GM23338 (cell line): ENCODE measurements around the gene CTRL. TPM values are rescaled to one million over a fixed set of nuclear protein-coding genes. Genes with fewer than 3 reads are reported as not detected.

Source experiments
- ATAC-seq: fragments of 200-7000 bp; cut with Tn5 transposase; 3 replicates; pipeline ENCODE4 v1.9.1; 2020
- DNase-seq: peaks from one replicate; pipeline ENCODE4 v3.0.0-alpha.2; 2015; ENCODE audit warnings: low spot score
- H2AFZ ChIP-seq: fragments of 200-600 bp; sonication (generic); 2 replicates; pipeline ENCODE4 v1.8.0; 2016; ENCODE audit warnings: antibody characterized with exemption, mild to moderate bottlenecking, moderate library complexity
- H3F3A ChIP-seq: fragments of 200-600 bp; sonication (generic); replicated peaks from 2 replicates; pipeline ENCODE4 v1.8.0; 2017; ENCODE audit warnings: antibody characterized with exemption, mixed run types, low read depth
- H3K27ac ChIP-seq: fragments of 200-600 bp; sonication (generic); 2 replicates; pipeline ENCODE4 v1.6.1; 2016; ENCODE audit warnings: low read depth
- H3K27me3 ChIP-seq: fragments of 200-600 bp; sonication (generic); 2 replicates; pipeline ENCODE4 v1.8.0; 2016; ENCODE audit warnings: mild to moderate bottlenecking, mixed run types, moderate library complexity; ENCODE audit not compliant: insufficient read depth
- H3K36me3 ChIP-seq: fragments of 200-600 bp; sonication (generic); 2 replicates; pipeline ENCODE4 v1.8.0; 2016; ENCODE audit warnings: mild to moderate bottlenecking; ENCODE audit not compliant: insufficient read depth
- H3K4me1 ChIP-seq: fragments of 200-600 bp; sonication (generic); 2 replicates; pipeline ENCODE4 v1.8.0; 2016; ENCODE audit warnings: mild to moderate bottlenecking, moderate library complexity; ENCODE audit not compliant: insufficient read depth
- H3K4me2 ChIP-seq: fragments of 200-600 bp; sonication (generic); 2 replicates; pipeline ENCODE4 v1.7.1; 2017; ENCODE audit warnings: mixed run types
- H3K4me3 ChIP-seq: fragments of 200-600 bp; sonication (generic); 2 replicates; pipeline ENCODE4 v1.6.1; 2016; ENCODE audit warnings: mixed run types
- H3K79me2 ChIP-seq: fragments of 200-600 bp; sonication (generic); replicated peaks from 2 replicates; pipeline ENCODE4 v1.8.0; 2017; ENCODE audit warnings: mild to moderate bottlenecking; ENCODE audit not compliant: insufficient read depth
- H3K9me2 ChIP-seq: fragments of 200-600 bp; sonication (generic); 2 replicates; pipeline ENCODE4 v1.8.0; 2017; ENCODE audit not compliant: insufficient read depth
- H4K20me1 ChIP-seq: fragments of 200-600 bp; sonication (generic); replicated peaks from 2 replicates; pipeline ENCODE4 v1.8.0; 2017; ENCODE audit warnings: mild to moderate bottlenecking; ENCODE audit not compliant: insufficient read depth
- H3K27ac Mint-ChIP-seq: 2 replicates; pipeline ENCODE4 v1.8.0; 2020; ENCODE audit warnings: inconsistent platforms, mild to moderate bottlenecking, moderate library complexity, mixed read lengths
- H3K27me3 Mint-ChIP-seq: 3 replicates; pipeline ENCODE4 v1.8.0; 2022; ENCODE audit warnings: low read depth, mild to moderate bottlenecking, moderate library complexity, mixed read lengths, inconsistent platforms; ENCODE audit not compliant: insufficient read depth, poor library complexity
- H3K36me3 Mint-ChIP-seq: 3 replicates; pipeline ENCODE4 v1.8.0; 2021; ENCODE audit warnings: low read depth, mild to moderate bottlenecking, inconsistent platforms, moderate library complexity, mixed read lengths
- H3K4me1 Mint-ChIP-seq: 3 replicates; pipeline ENCODE4 v1.8.0; 2020; ENCODE audit warnings: mild to moderate bottlenecking, inconsistent platforms, mixed read lengths
- H3K4me3 Mint-ChIP-seq: 3 replicates; pipeline ENCODE4 v1.8.0; 2021; ENCODE audit warnings: moderate library complexity, mild to moderate bottlenecking, inconsistent platforms, mixed read lengths
- H3K9me3 Mint-ChIP-seq: 3 replicates; pipeline ENCODE4 v1.8.0; 2020; ENCODE audit warnings: moderate library complexity, mild to moderate bottlenecking, inconsistent platforms, mixed read lengths
- CREB1 ChIP-seq: fragments of 250-450 bp; sonication (Bioruptor Pico); IDR thresholded peaks from 2 replicates; pipeline ENCODE4 v1.5.0; 2020; ENCODE audit warnings: low read depth, mild to moderate bottlenecking, moderate library complexity
- CTCF ChIP-seq, 2 experiments: fragments of 200-600 bp in 1 of 2; sonication (generic) in 1 of 2; conservative IDR thresholded peaks; 2 replicates each; pipeline versions ENCODE4 v1.5.1 to v1.6.1; 2016 to 2017; ENCODE audit warnings: antibody characterized with exemption in 2 of 2, low read depth in 2 of 2, mild to moderate bottlenecking in 2 of 2, moderate library complexity in 1 of 2
- ETS1 ChIP-seq: IDR thresholded peaks from 2 replicates; pipeline ENCODE4 v1.6.1; 2016; ENCODE audit warnings: antibody characterized with exemption
- EZH2 ChIP-seq: fragments of 200-600 bp; sonication (generic); IDR thresholded peaks from one replicate; pipeline ENCODE4 v1.8.0; 2017; ENCODE audit warnings: antibody characterized with exemption, mild to moderate bottlenecking, low read depth; ENCODE audit not compliant: unreplicated experiment
- EZH2phosphoT487 ChIP-seq: fragments of 200-600 bp; sonication (generic); IDR thresholded peaks from one replicate; pipeline ENCODE4 v1.8.1; 2018; ENCODE audit warnings: antibody characterized with exemption; ENCODE audit not compliant: unreplicated experiment
- JUNB ChIP-seq: IDR thresholded peaks from one replicate; pipeline ENCODE4 v1.6.1; 2016; ENCODE audit warnings: antibody characterized with exemption; ENCODE audit not compliant: unreplicated experiment
- NANOG ChIP-seq: IDR thresholded peaks from 2 replicates; pipeline ENCODE4 v1.6.1; 2016; ENCODE audit warnings: antibody characterized with exemption, borderline replicate concordance
- POLR2AphosphoS5 ChIP-seq: IDR thresholded peaks from 2 replicates; pipeline ENCODE4 v1.6.1; 2016; ENCODE audit warnings: antibody characterized with exemption, low read depth
- REST ChIP-seq: IDR thresholded peaks from one replicate; pipeline ENCODE4 v1.6.1; 2018; ENCODE audit warnings: antibody characterized with exemption; ENCODE audit not compliant: unreplicated experiment
- ZNF114 ChIP-seq: fragments of 250-450 bp; sonication (Bioruptor Pico); IDR thresholded peaks from 2 replicates; pipeline ENCODE4 v1.5.0; 2020; ENCODE audit warnings: mild to moderate bottlenecking, moderate library complexity
- ZNF331 ChIP-seq: fragments of 250-450 bp; sonication (Bioruptor Pico); IDR thresholded peaks from 2 replicates; pipeline ENCODE4 v1.5.0; 2020; ENCODE audit warnings: low read depth, mild to moderate bottlenecking, moderate library complexity
- ZNF462 ChIP-seq: fragments of 250-450 bp; sonication (Bioruptor Pico); IDR thresholded peaks from 2 replicates; pipeline ENCODE4 v1.5.0; 2020; ENCODE audit warnings: mild to moderate bottlenecking, moderate library complexity
- polyA plus RNA-seq: library from polyadenylated mRNA; unstranded; fragments of >200 nt; fragmentation: Nextera tagmentation; extraction: Ambion mirVana; gene quantifications from 2 replicates; pipeline ENCODE4 v1.2.1, GENCODE V29; 2016
- total RNA-seq: library from RNA; depleted of rRNA; stranded (reverse); fragments of >200 nt; shearing (Covaris generic); gene quantifications from 2 replicates; pipeline ENCODE4 v1.2.3, GENCODE V29; 2014

CTRL gene
- total and polyA plus RNA-seq, 2 experiments from 2014 or later, result 1.6 to 13.0 TPM

GRCh38 chr16:67957622-67958021, 26.0 kb upstream of the CTRL start:
- peaks cover 8% of the 10 kb centered on the region; the same call in 1 of the 2 replicates for H4K20me1 ChIP-seq

More at GRCh38 chr16:67957622-67958021, 26.0 kb upstream of the CTRL start:
- Mint-ChIP-seq H3K27ac (no peak overlapping the region), H3K27me3 (no peaks in the 10 kb centered on the region), H3K4me1 (no peaks in the 10 kb centered on the region; the same call in 2 of the 3 replicates), H3K36me3 (peaks cover 42% of the 10 kb centered on the region), H3K9me3 (no peaks in the 10 kb centered on the region), H3K4me3 (no peak overlapping the region)
- no peak overlapping the region for H3K4me3 ChIP-seq
- peaks cover 4% of the 10 kb centered on the region; the same call in 1 of the 2 replicates for H3K36me3 ChIP-seq
- no peak overlapping the region for H3K27ac ChIP-seq
- H3K79me2 ChIP-seq, result 0 out of 2 replicates have a peak, but pooled peaks cover 2% of the 10 kb centered on the region
- no peaks in the 10 kb centered on the region for H3K27me3 ChIP-seq
- TF ChIP-seq CTCF (conservative IDR thresholded peaks at IDR 0.05; ENCODE audit: low read depth in 2 of 2) (no peak), EZH2phosphoT487 (no peak), CREB1 (no peak), ZNF462 (CRISPR knock-in tag) (no peak), ZNF331 (CRISPR knock-in tag) (no peak), NANOG (no peak), POLR2AphosphoS5 (no peak), REST (no peak), ETS1 (no peak), JUNB (no peak), EZH2 (no peak), ZNF114 (no peak)
- no peak for DNase-seq
- H3F3A ChIP-seq, result no peaks in the 10 kb centered on the region
- H3K4me2 ChIP-seq, result no peak overlapping the region
- no peaks in the 10 kb centered on the region for H3K4me1 ChIP-seq
- ATAC-seq, result no peak
- no peaks in the 10 kb centered on the region for H3K9me2 ChIP-seq
- H2AFZ ChIP-seq, result no peak overlapping the region
